Esophagus (tissue), 2 donors: ENCODE measurements around the gene PRKCD. TPM values are rescaled to one million over a fixed set of nuclear protein-coding genes. Genes with fewer than 3 reads are reported as not detected.
"Not testable (repeated sequence)": the region's sequence is repeated elsewhere in the genome, so short reads cannot be mapped to it uniquely, and the experiment has no call there.

Source experiments
- H3K27ac ChIP-seq, 2 donors: one replicate each; pipeline ENCODE4 v1.5.1; 2013; ENCODE audit warnings: low read depth in 2 of 2, mild to moderate bottlenecking in 2 of 2, inconsistent platforms in 1 of 2, low read length in 1 of 2, moderate library complexity in 1 of 2
- H3K27me3 ChIP-seq, 2 donors: one replicate each; pipeline ENCODE4 v1.6.1; 2013; ENCODE audit warnings: low read length in 2 of 2, control low read depth in 1 of 2, mild to moderate bottlenecking in 1 of 2; ENCODE audit not compliant: insufficient read depth in 2 of 2, control insufficient read depth in 1 of 2
- H3K36me3 ChIP-seq, 2 donors: one replicate each; pipeline ENCODE4 v1.6.1; 2013; ENCODE audit warnings: low read length in 1 of 2; ENCODE audit not compliant: control insufficient read depth in 2 of 2, insufficient read depth in 2 of 2
- H3K4me1 ChIP-seq, 2 donors: one replicate each; pipeline ENCODE4 v1.6.1; 2013; ENCODE audit warnings: low read length in 1 of 2; ENCODE audit not compliant: control insufficient read depth in 2 of 2, insufficient read depth in 2 of 2
- H3K4me3 ChIP-seq, 2 donors: one replicate each; pipeline ENCODE4 v1.5.1; 2013; ENCODE audit warnings: low read length in 2 of 2, mild to moderate bottlenecking in 2 of 2, low read depth in 1 of 2, moderate library complexity in 1 of 2
- H3K9me3 ChIP-seq, 2 donors: one replicate each; pipeline ENCODE4 v1.6.1; 2013; ENCODE audit warnings: mild to moderate bottlenecking in 2 of 2, low read depth in 1 of 2, low read length in 1 of 2, moderate library complexity in 1 of 2; ENCODE audit not compliant: control insufficient read depth in 2 of 2, insufficient read depth in 1 of 2
- WGBS, 2 donors: extraction: QIAGEN DNeasy Blood & Tissue Kit; methylation state at CpG; one replicate each; pipeline ENCODE4 v1.1.7; 2013; 5-methylcytosine and 5-hydroxymethylcytosine counted together
- polyA plus RNA-seq, 2 donors: library from polyadenylated mRNA; stranded (reverse); fragments of 200-250 nt; gene quantifications; one replicate each; pipeline ENCODE4 v1.2.3, GENCODE V29; 2013
- donor health status: healthy with polysubstance abuse.
- donor health status: Bipolar disorder and iron deficiency.

The PRKCD gene
- polyA plus RNA-seq, 2 donors: 19.8 to 22.2 TPM

DNA sequence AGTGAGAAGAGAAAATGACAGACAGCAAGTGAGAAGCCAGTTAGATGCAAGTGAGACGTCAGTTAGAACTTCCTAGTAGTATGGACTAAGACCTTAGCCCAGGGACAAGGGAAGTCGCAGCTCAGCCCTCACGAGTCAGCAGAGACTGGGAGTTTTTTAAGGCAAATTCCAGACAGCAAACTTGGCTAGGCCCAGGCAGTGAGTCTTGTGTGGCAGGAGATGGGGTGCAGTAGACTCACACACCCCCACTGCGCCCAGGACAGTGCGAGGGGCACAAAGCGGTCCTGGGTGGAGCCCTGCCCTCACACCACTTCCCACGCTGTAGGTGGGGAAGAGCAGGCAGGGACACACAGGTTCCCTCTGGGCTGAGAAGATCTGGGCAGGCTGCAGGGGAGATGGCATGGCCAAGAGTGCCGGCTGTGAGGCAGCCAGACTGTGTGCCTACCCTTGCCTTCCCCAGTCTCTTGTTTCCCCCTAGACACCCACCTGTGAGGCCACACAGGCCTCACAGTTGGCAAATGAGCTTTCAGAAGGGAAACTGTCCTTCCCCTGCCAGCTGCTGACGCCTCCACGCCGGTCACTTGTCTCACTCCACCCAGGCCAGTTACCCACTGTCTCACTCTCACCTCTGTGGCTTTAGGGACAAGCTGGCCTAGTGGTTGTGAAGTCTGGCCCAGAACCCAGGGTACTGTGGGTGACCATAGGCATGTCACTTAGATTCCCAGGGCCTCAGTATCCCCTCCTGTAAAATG lies 13.7 kb upstream of the PRKCD start:
- Histone ChIP-seq H3K27ac (no peak overlapping the region), H3K4me1 (peaks cover 3 to 11% of the 10 kb centered on the region in 2 donors), H3K27me3 (no peaks in the 10 kb centered on the region), H3K9me3 (no peaks in the 10 kb centered on the region), H3K4me3 (no peak overlapping the region), H3K36me3 (no peaks in the 10 kb centered on the region)
- 85 to 90% methylated on average over 11 of the region's 11 CpGs for WGBS, 2 donors

DNA sequence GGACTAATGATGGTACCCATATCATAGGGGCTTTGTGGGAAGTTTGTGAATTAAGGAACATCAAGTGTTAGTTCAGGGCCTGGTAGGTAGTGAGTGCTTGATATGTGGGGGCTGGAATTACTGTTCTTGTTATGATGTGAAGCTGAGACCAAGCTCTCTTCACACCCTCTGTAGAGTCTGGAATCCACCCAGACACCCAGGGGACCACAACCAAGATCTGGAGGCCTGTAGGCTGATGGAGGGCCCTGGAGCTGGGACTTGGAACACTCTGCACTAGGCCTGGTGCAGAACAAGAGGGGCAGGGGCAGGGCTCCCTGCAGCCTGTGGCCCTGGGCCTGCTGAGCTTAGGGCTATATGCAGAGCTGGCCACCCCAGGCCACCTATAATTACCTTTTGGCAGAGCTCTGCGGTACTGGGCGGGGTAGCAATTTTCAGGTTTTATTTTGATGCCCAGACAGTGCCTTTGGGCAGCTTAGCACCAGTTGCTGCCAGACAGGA lies 13.1 kb upstream of the PRKCD start:
- H3K9me3 ChIP-seq: no peaks in the 10 kb centered on the region
- no peak overlapping the region for H3K27ac ChIP-seq
- WGBS, 2 donors: 61 to 69% methylated on average over 2 of the region's 2 CpGs
- H3K27me3 ChIP-seq: no peaks in the 10 kb centered on the region
- H3K4me3 ChIP-seq: no peak overlapping the region
- H3K4me1 ChIP-seq: peaks cover 3 to 11% of the 10 kb centered on the region in 2 donors
- no peaks in the 10 kb centered on the region for H3K36me3 ChIP-seq

DNA sequence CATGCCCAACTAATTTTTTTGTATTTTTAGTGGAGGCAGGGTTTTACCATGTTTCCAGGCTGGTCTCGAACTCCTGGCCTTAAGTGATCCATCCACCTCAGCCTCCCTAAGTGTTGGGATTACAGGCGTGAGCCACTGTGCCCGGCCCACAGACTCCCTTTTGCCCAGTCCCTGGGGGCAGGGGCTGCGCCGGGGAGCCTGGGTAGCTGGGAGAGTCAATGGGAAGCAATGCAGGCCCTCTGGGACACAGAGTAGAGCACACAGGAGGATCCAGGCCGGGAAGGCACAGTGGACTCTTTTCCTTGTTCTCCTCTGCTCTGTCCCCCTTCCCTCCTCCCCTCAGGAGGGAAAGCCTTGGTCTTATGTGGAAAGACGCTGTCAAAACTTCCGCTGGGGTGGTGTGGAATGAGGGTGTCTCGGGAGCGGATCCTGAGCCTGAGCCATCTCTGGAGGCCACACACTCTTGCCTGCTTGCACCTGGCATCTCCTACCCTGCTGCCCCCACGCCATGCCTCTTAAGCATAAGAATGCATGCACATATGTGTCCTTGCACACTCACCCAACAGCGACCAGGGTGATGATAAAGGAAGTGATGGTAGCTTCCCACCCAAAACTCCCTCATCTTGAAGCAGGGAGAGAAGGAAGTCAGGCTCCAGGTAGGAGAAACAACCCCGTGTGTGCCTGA lies 11.9 kb upstream of the PRKCD start:
- Histone ChIP-seq H3K9me3 (no peaks in the 10 kb centered on the region), H3K27ac (no peak overlapping the region), H3K4me3 (no peak overlapping the region), H3K36me3 (no peaks in the 10 kb centered on the region), H3K27me3 (no peaks in the 10 kb centered on the region), H3K4me1 (peaks cover 3 to 12% of the 10 kb centered on the region in 2 donors)
- 88 to 91% methylated on average over 13 of the region's 13 CpGs for WGBS, 2 donors

DNA sequence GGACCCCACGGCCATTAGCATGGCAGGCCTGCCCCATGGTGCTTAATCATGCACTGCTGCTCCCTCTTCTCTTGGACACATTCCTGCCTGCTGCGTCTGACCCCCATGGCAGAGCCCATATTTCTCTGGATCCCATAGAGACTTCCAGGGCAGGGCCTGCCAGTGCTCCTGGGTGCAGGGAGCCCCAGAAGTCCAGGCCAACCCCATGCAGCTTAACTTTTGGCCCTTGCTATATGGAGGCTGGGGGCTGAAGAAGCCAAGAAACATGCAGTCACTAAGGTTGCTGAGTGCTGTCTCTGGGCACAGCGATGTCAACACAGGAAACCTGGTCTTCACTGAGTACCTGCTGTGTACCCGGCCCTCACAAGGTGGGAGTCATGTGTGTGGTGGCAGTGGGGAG lies 11.3 kb upstream of the PRKCD start:
- H3K27me3 ChIP-seq: no peaks in the 10 kb centered on the region
- 86 to 90% methylated on average over 4 of the region's 4 CpGs for WGBS, 2 donors
- peak overlapping the region in 1 of 2 donors; percentile 36 for H3K27ac ChIP-seq
- H3K4me3 ChIP-seq: no peak overlapping the region
- no peaks in the 10 kb centered on the region for H3K36me3 ChIP-seq
- no peaks in the 10 kb centered on the region for H3K9me3 ChIP-seq
- peaks cover 3 to 17% of the 10 kb centered on the region in 2 donors for H3K4me1 ChIP-seq

DNA sequence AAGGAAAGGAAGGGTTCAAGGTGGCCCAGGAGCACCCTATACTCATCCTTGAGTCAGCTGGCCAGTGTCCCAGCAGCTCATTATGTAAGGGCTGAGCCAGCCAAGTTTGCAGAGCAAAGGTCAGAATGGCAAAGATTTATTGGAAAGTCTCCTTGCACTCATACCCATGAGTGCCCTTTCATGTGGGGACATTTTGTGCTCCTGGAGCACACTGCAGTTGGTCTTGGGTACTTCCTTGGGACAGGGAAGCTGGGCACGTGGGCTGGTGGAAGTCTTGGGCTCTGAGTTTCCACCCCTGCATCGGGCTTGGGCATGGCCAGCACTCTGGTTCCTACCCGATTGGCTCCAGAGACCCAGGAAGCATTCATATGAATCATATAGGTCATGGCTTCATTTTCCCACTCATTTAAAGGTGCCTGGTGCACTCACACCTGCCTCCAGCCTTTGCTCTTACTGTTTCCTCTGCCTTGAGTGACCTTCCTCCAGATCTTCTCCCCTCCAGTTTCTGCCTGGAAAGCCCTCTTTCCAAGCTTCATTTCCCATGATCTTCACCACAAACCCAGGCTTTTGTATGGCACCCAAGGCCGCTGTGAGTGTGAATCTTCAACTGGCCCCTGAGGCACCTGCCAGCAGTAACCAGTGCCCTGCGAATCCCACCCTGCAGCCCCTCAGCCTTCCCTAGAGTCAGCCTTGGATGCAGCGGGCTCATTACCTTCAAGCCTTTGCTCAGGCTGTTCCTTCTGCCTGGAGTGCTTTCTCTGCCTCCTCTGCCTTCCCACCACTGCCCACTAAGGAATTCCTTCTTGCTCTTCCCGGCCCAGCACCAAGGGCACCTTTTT lies 10.5 kb upstream of the PRKCD start:
- WGBS, 2 donors: 67 to 81% methylated on average over 7 of the region's 7 CpGs
- H3K4me3 ChIP-seq: no peak overlapping the region
- H3K9me3 ChIP-seq: no peaks in the 10 kb centered on the region
- H3K36me3 ChIP-seq: no peaks in the 10 kb centered on the region
- no peaks in the 10 kb centered on the region for H3K27me3 ChIP-seq
- H3K27ac ChIP-seq: peak overlapping the region in 1 of 2 donors; percentile 36
- peaks cover 8 to 24% of the 10 kb centered on the region in 2 donors for H3K4me1 ChIP-seq

DNA sequence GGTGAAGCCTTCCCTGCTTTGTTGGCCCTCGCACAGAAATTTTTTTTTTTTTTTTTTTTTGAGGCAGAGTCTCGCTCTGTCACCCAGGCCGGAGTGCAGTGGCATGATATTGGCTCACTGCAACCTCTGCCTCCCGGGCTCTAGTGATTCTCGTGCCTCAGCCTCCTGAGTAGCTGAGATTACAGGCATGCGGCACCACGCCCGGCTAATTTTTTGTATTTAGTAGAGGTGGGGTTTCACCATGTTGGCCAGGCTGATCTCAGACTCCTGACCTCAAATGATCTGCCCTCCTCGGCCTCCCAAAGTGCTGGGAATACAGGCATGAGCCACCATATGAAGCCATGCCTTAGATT lies 9.9 kb upstream of the PRKCD start:
- H3K36me3 ChIP-seq, H3K4me3 ChIP-seq, H3K27ac ChIP-seq, H3K9me3 ChIP-seq, H3K27me3 ChIP-seq: not testable (repeated sequence)
- peaks cover 10 to 29% of the 10 kb centered on the region in 2 donors for H3K4me1 ChIP-seq
- WGBS, 2 donors: 87 to 93% methylated on average over 9 of the region's 9 CpGs

DNA sequence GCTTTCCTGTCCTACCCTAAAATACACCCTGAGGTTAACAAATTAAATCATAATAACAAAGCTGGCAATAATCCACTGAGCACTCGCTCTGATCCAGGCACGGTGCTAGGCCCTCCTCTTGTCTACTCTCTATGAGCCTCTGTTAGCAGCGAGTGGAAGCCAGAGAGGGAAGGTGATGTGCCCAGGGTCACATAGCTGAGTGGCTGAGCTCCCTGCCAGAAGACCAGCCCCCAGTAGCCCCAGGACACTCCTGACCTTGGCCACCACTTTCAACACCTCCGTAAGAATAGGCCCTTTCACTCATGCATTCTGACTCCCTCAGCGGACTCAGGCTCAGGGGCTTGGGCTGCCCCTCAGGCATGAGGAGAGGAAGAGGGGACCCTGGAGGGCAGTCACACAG lies 9.5 kb upstream of the PRKCD start:
- H3K9me3 ChIP-seq: no peaks in the 10 kb centered on the region
- no peak overlapping the region for H3K4me3 ChIP-seq
- no peaks in the 10 kb centered on the region for H3K27me3 ChIP-seq
- H3K4me1 ChIP-seq: peaks cover 10 to 32% of the 10 kb centered on the region in 2 donors
- no peaks in the 10 kb centered on the region for H3K36me3 ChIP-seq
- 74 to 86% methylated on average over 5 of the region's 5 CpGs for whole genome bisulfite sequencing, 2 donors
- H3K27ac ChIP-seq: no peak overlapping the region

DNA sequence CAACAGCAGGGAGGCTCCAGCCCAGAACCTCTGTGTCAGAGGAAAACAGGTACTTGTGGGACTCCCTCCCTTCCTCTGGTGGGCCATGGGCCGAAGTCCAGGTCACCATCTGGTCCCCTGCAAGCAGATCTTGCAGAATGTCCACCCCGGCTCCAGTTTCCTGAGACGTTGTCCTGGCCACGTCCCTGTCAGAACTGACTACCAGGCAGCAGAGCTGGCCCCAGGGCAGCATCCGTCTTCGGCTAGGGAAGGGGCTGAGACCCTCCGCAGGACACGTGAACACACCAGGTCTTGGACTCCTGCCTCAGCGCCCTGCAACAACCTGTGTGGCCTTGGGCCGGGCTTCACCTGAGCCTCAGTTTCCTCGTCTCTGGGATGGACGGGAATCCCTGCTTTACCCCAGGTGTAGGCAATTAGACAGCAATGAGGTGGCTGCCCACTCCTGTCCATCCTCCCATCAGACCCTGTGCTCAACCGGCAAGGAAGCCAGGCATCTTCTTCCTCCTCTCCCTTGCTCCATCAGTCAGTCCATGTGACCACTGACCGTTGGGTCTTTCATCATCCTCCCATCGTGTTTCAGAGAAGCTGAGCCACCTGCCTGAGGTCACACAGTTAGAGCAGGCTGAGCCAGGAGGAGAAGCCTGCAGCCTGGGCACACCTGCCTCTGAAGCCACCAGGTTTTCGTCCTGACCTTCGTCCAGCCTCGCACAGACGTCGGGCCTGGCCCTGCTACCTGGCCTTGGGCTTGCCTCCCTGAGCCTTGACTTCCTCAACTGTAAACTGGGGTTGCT lies 8.9 kb upstream of the PRKCD start:
- H3K36me3 ChIP-seq: no peaks in the 10 kb centered on the region
- peaks cover 10 to 38% of the 10 kb centered on the region in 2 donors for H3K4me1 ChIP-seq
- H3K4me3 ChIP-seq: no peak overlapping the region
- 79 to 85% methylated on average over 20 of the region's 20 CpGs for WGBS, 2 donors
- no peak overlapping the region for H3K27ac ChIP-seq
- no peaks in the 10 kb centered on the region for H3K27me3 ChIP-seq
- no peaks in the 10 kb centered on the region for H3K9me3 ChIP-seq

DNA sequence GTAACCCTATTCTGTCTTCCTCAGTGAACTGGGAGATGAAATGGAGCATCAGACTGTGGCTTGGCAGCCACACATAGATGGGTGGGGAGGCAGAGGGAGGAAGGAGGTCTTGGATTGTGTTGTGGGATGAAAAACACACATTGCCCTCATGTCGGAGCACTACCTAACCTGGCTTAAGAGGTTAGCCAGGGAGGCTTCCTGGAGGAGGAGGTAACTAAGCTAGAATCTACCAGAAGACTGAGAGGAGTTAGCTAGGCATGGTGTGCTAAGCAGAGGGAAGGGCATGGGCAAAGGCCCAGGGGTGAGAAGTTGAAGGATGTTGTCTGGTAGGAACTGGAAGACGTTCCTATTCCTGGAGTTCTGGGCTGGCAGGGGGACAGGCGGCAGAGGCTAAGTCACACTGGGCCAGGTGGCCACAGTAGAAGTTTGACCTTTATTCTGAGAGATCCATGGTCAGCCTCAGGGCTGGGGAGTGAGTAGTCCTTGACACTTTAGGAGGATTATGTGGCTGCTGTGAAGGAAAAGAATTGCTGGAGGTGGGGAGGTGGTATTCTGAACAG lies 7.7 kb upstream of the PRKCD start:
- H3K27ac ChIP-seq: no peak overlapping the region
- H3K9me3 ChIP-seq: no peaks in the 10 kb centered on the region
- H3K4me1 ChIP-seq: peaks cover 10 to 38% of the 10 kb centered on the region in 2 donors
- H3K36me3 ChIP-seq: no peaks in the 10 kb centered on the region
- 76% methylated on average over 3 of the region's 3 CpGs for WGBS, 2 donors
- H3K27me3 ChIP-seq: no peaks in the 10 kb centered on the region
- H3K4me3 ChIP-seq: no peak overlapping the region
